ENCODE data around the gene TSPAN14. TPM values are rescaled to one million over a fixed set of nuclear protein-coding genes. Genes with fewer than 3 reads are reported as not detected.

TSPAN14 gene
- total RNA-seq, result 21.5 and 36.8 TPM in 2 replicates

GRCh38 chr10:80453842-80454512, at the start of gene TSPAN14:
Gene TSPAN14, plus strand, starts transcription at chr10:80454310. Its CDS starts 34,924 bp downstream, at chr10:80489234.

GRCh38 chr10:80408242-80409101, 45.6 kb upstream of the TSPAN14 start, which contains the start of gene PRXL2A:
Gene PRXL2A, plus strand, starts transcription at chr10:80408551. Its CDS starts 11,917 bp downstream, at chr10:80420468.

GRCh38 chr10:80537736-80538480, 83.8 kb downstream of the TSPAN14 start, which contains the start of gene SH2D4B:
Gene SH2D4B, plus strand, starts transcription at chr10:80537902. Its CDS starts 430 bp downstream, at chr10:80538332.

Other genes starting within 250 kb of the TSPAN14 start
- gene ANXA11, start 248.8 kb upstream of the TSPAN14 start, total RNA-seq, result 60.9 and 78.7 TPM in 2 replicates
- gene MAT1A, start 164.7 kb upstream of the TSPAN14 start, total RNA-seq, result not detected in 2 replicates
- not detected in 2 replicates for gene DYDC1, start 97.6 kb upstream of the TSPAN14 start, total RNA-seq
- gene DYDC2, start 97.5 kb upstream of the TSPAN14 start, total RNA-seq, result not detected in 2 replicates
- gene PRXL2A, start 45.8 kb upstream of the TSPAN14 start, total RNA-seq, result 5.4 and 8.9 TPM in 2 replicates
- gene SH2D4B, start 83.6 kb downstream of the TSPAN14 start, total RNA-seq, result 0.07 TPM in 1 of 2 replicates, not detected in the other